KBM-7 (cell line): ENCODE data around the gene GRHL3.

Experiments
- DNase-seq: peaks from one replicate; pipeline ENCODE4 v3.0.0-alpha.2; 2015
- in situ Hi-C: fragments of 300-500 bp; cut with MboI; formaldehyde crosslinking; loops from 2 replicates; pipeline ENCODE4 v1.14.3; 2020; ENCODE audit warnings: low sequenced_read_pairs, low pct_unique_long_range_greater_than_20kb, mixed read lengths

GRHL3 gene

GRCh38 chr1:24292103-24292502 is 27.1 kb upstream of the GRHL3 start:
- in situ Hi-C loops, result no loop called here

GRCh38 chr1:24292887-24293286 is 26.3 kb upstream of the GRHL3 start:
- DNase-seq, result no peak
- in situ Hi-C loops, result no loop called here

More at GRCh38 chr1:24292103-24292502, 27.1 kb upstream of the GRHL3 start:
- no peak for DNase-seq

- in situ Hi-C loops, result no loop called here
- no peak for DNase-seq
Measured at GRCh38 chr1:24293392-24294227, 25.5 kb upstream of the GRHL3 start.

- no peak for DNase-seq
- in situ Hi-C loops, result no loop called here
Measured at GRCh38 chr1:24294228-24294672, 24.9 kb upstream of the GRHL3 start.

GRCh38 chr1:24294716-24295371 is 24.3 kb upstream of the GRHL3 start:
- DNase-seq, result no peak
- in situ Hi-C loops, result no loop called here

- in situ Hi-C loops, result no loop called here
- DNase-seq, result no peak
Measured at GRCh38 chr1:24295535-24295934, 23.6 kb upstream of the GRHL3 start.

GRCh38 chr1:24297187-24297851 is 21.8 kb upstream of the GRHL3 start:
- in situ Hi-C loops, result no loop called here
- DNase-seq, result no peak

GRCh38 chr1:24297852-24298232 is 21.3 kb upstream of the GRHL3 start:
- DNase-seq, result no peak
- in situ Hi-C loops, result no loop called here

GRCh38 chr1:24298606-24299005 is 20.6 kb upstream of the GRHL3 start:
- in situ Hi-C loops, result no loop called here
- DNase-seq, result no peak

GRCh38 chr1:24299901-24300300 is 19.3 kb upstream of the GRHL3 start:
- DNase-seq, result no peak
- in situ Hi-C loops, result no loop called here

- no peak for DNase-seq
- in situ Hi-C loops, result no loop called here
Measured at GRCh38 chr1:24300971-24301784, 18.0 kb upstream of the GRHL3 start.

GRCh38 chr1:24301785-24302175 is 17.4 kb upstream of the GRHL3 start:
- no peak for DNase-seq
- in situ Hi-C loops, result no loop called here

GRCh38 chr1:24302209-24302611 is 16.9 kb upstream of the GRHL3 start:
- no peak for DNase-seq
- in situ Hi-C loops, result no loop called here

GRCh38 chr1:24303600-24303999 is 15.6 kb upstream of the GRHL3 start:
- no peak for DNase-seq
- in situ Hi-C loops, result no loop called here

GRCh38 chr1:24304763-24305162 is 14.4 kb upstream of the GRHL3 start:
- in situ Hi-C loops, result no loop called here

GRCh38 chr1:24308365-24309015 is 10.7 kb upstream of the GRHL3 start:
- no peak for DNase-seq
- in situ Hi-C loops, result no loop called here

More at GRCh38 chr1:24304763-24305162, 14.4 kb upstream of the GRHL3 start:
- no peak for DNase-seq

GRCh38 chr1:24309762-24310485 is 9.2 kb upstream of the GRHL3 start:
- in situ Hi-C loops, result no loop called here
- no peak for DNase-seq

- DNase-seq, result no peak
- in situ Hi-C loops, result no loop called here
Measured at GRCh38 chr1:24311234-24311633, 7.9 kb upstream of the GRHL3 start.
